Ammon's horn (tissue), 1 donor: ENCODE results near the gene FAM98B.

Source experiments
- DNase-seq: peaks from one replicate; pipeline ENCODE4 v3.0.0-alpha.2; 2016; ENCODE audit warnings: low spot score

FAM98B gene

GRCh38 chr15:38508647-38509046 is 54.7 kb downstream of the FAM98B start:
- no peak for DNase-seq

- no peak for DNase-seq
These were observed 55.2 kb downstream of the FAM98B start for GRCh38 chr15:38509152-38509551.

DNA sequence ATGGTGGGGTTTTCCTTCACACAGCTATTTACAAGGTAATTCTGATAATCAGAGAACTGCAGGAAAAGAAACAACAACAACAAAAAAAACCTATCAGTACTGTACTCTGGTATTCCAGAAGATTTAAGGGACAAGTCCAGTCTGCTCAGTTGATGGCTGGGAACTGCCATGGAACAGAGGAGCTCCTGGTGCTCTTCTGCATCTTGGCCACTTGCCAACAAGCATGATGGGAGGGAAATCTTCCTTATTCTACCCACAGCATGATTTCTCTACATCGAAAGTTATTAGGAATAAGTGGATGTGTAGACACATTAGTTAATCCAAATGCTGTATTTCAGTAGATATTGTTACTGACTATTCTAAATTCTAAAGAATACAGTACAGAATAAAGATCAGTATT is 59.0 kb downstream of the FAM98B start:
- DNase-seq = no peak

GRCh38 chr15:38514601-38515000 is 60.7 kb downstream of the FAM98B start:
- no peak for DNase-seq

DNA sequence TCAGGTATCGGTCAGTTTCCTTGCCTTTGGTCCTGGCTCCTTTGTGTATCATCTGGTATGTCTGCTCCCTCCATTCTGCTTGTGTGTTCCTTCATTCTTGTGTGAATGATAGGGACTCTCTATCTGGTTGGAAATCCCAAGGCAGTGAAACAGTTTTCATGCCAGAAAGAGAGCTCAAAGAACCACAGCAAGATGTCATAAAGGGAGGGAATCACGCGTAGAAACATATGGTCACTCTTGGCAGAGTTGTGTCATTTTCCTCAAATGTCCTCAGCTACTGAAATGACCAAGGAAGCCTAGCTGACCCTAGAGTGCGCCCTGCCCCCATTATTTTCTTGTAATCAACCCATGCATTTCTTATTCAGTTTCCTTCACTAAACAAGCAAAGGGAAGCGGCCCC is 62.7 kb downstream of the FAM98B start:
- DNase-seq = no peak

DNA sequence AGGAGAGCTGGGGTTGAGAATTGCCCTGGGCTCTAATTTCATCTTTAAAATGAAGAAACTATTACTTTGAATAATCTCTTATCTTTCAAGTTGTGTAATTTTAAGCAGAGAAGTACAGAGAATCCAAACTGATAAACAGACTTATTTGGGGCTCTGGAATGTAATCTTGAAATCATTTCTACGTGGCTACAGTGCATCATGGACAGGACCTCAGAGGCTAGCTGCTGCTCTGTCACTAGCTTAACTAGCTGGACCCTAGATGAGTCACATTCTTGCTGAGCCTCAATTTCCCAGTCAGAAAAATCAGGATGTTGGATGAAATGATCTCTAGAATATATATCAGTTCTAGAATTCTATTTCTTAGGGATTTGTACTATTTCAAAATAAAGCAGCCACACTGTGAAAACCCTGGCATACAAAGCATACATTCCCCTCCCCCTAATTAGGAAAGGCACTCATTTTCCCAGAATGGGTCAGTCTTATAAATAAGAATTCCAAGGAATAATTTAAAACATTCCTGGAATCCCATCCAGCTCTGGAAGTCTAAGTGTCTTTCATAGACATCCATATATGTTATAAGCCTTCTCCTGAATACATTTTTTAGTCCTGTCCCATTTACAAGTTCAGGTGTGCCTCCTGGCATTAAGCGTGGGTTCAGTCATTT is 63.5 kb downstream of the FAM98B start:
- no peak for DNase-seq

- DNase-seq = no peak
These were observed 64.2 kb downstream of the FAM98B start for GRCh38 chr15:38518084-38518483.

DNA sequence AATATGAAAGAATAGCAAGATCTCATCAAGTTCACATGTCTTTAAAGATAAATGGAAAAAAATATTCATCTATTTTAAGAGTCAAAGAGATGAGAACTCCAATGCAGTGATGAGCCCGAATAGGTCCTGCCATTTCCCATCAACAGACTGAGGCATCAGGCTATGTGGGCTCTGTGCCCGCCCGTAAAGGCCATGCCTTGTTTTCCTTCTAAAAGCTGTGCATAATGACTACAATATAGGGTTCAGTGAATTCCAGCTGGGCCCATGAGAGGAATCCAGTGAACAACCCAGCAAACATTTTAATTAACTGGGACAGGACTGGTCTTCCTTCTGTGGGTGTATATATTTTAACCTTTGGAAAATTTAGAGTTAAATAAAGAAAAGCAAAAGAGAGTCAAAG is 66.1 kb downstream of the FAM98B start:
- DNase-seq = no peak

GRCh38 chr15:38521316-38521715 is 67.4 kb downstream of the FAM98B start:
- DNase-seq = no peak

DNA sequence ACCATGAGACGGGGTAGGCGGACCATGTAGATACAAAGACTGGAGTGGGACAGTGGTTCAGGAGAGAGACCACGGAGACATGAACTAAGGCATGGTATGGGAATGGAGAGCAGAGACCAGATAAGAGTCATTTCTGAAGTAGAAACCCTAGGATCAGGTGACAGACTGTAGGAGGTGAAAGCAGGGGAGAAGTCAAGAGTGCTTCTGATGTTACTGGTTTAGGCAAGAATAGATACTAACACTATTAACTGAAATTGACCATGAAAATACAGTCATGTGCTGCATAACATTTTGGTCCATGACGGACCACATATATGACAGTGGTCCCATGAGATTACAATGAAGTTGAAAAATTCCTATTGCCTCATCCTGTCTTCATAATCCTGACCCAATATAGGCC is 69.0 kb downstream of the FAM98B start:
- no peak for DNase-seq

DNA sequence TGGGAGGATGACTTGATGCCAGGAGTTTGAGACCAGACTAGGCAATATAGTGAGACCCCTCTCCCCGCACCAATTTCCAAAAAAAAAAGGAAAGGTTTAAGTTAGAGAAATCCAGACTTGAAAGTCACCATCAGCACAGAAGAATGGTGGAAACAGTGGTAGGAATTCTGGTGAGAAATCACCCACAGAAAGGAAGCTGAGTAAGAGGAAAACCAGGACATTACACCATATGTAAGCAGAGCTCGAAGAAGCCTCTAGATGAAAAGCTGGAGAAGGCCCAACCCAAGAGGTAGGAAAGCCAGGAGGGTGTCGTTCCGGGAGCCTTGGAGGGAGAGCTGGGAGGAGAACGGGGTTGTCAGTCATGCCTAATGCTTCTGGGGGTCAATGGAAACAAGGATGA is 70.2 kb downstream of the FAM98B start:
- no peak for DNase-seq

DNA sequence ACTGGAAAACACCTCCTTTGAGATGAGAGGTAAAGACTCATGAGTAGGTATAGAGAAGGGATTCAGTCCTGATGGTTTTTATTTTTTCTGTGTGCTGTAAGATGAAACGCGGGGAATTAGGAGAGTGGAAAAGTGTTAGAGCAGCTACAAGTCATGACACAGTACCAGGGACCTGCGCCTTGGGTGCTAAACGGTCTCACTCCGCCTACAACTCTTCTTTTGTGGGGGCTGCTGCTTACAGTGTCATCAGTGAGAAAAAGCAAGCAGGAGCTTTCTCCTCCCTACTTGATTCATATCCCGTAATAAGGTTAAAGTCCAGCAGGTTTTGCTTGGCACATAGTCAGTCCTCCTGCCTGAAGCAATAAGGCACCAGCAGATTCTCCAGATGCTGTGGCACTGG is 71.6 kb downstream of the FAM98B start:
- no peak for DNase-seq

DNA sequence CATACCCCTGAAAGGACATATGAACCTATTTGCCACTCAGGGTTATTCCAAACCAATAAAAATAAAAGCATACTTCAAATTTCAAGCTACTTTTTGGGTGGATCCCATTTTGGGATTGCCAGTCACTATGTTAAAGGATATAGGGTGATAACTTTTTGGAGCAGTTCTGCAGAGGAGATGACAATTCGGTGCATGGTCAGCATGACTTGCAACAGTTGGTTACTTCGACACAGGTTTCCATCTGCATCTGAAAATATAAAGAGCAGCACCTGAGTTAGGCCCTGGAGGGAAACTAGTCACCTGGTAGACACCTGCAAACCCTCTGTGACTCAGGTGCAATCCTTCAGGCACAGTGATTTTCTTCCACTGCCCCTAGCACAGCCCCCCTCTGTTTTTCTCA is 72.2 kb downstream of the FAM98B start:
- no peak for DNase-seq

- no peak for DNase-seq
These were observed 74.4 kb downstream of the FAM98B start for GRCh38 chr15:38528294-38528693.

GRCh38 chr15:38530113-38530512 is 76.2 kb downstream of the FAM98B start:
- no peak for DNase-seq

GRCh38 chr15:38531509-38531908 is 77.6 kb downstream of the FAM98B start:
- DNase-seq = peak; percentile 83

DNA sequence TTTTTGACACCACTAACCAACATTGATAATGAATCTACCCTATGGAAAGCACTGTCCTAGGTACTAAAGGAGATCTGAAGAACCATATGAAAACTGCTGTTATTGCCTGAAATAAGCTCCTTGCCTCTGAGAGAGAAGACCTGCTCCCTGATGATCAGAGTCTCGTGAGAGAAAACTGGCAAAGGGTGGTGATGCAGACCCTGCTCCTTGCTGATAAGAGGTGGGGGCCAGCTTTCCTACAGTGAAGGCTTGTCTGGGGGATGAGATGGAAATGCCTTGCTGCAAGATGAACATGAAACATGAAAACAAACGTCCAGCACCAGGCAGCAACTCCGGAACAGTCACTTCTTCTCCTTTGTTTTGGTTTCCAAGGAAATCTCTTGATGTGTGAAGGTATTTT is 78.8 kb downstream of the FAM98B start:
- no peak for DNase-seq

DNA sequence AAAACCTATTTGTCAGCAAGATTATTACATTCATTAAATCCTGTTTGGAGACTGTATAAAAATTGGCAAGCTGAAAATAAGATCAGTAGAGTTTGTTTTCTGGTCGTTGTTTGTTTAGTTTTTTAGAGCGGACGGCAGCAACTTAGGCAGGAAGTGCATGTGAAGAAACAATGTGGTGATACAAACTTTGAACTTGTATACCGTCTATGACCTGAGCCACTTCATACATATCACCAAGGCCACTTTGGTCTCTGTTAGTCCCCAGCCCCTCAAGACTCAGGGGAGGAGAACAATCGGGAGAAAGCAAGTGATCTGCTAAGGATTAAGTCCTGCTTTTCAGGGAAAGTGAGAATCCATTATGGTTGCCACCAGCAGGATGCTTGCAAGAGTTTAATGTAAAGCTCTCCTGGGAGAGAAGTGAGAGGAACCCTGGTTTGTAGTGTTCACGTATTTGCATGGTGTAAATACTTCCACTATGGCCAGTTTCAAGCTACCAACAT is 79.5 kb downstream of the FAM98B start:
- no peak for DNase-seq

DNA sequence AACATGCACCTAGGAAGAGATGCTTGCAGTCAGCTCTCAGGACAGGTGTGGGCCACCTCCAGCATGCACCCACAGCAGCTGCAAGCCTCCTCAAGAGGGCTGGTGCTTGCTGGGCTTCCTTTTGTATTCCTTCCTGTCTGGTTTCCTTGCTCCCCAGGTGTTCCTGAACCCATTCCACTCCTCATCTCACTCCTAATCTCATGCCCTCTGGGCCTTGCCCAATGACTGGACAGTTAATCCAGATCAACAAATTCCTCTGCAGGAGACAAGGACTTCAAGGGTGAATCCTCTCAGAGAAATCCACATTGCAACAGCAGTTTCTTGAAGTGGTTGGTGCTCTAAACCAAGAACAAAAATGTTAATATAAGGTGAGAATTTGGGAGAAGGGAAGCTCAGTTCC is 80.0 kb downstream of the FAM98B start:
- no peak for DNase-seq

GRCh38 chr15:38534691-38535090 is 80.8 kb downstream of the FAM98B start:
- DNase-seq = no peak

- DNase-seq = no peak
These were observed 81.7 kb downstream of the FAM98B start for GRCh38 chr15:38535491-38536200.

DNA sequence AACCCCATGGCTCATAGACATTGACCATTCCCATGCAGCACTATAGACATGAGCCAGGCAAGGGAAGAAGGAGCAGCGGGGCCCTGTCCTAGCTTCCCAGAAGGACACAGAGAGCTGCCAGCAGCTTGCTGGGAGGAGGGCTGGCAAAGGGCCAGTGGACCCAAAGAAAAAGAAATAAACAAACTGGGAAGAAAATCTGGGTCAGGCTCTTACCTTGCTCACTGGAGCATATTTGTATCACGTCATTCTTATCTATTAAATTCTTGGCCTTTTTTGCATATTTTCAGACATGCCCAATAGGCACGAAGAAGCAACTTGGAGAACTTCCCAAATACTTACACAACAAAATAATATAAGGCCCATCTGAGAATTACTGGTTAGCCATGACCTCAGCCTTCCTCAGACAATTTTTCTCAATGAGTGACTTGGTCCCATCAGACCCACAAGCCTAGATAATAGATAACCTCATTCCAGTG is 82.3 kb downstream of the FAM98B start:
- DNase-seq = peak; percentile 43
